Measurements from ENCODE around the gene TAF4B. TPM values are rescaled to one million over a fixed set of nuclear protein-coding genes. Genes with fewer than 3 reads are reported as not detected.
"Not testable (repeated sequence)": the region's sequence is repeated elsewhere in the genome, so short reads cannot be mapped to it uniquely, and the experiment has no call there.

The TAF4B gene
- total RNA-seq, 1 donor from 2014 or later = 0.92 TPM

- intact Hi-C loops (cut with DNase I) = no loop called here
- no peak for DNase-seq (ENCODE audit: low spot score)
Observed at GRCh38 chr18:26293982-26294381, 67.7 kb downstream of the TAF4B start.

GRCh38 chr18:26298107-26298506, 71.9 kb downstream of the TAF4B start:
- intact Hi-C loops (cut with DNase I) = no loop called here
- DNase-seq (ENCODE audit: low spot score) = no peak

- intact Hi-C loops (cut with DNase I) = no loop called here
- no peak for DNase-seq (ENCODE audit: low spot score)
Observed at GRCh38 chr18:26301681-26302080, 75.4 kb downstream of the TAF4B start.

GRCh38 chr18:26303222-26303621, 77.0 kb downstream of the TAF4B start:
- intact Hi-C loops (cut with DNase I); DNase-seq (ENCODE audit: low spot score): not testable (repeated sequence)

- intact Hi-C loops (cut with DNase I) = no loop called here
- no peak for DNase-seq (ENCODE audit: low spot score)
Observed at GRCh38 chr18:26304511-26304910, 78.3 kb downstream of the TAF4B start.

- DNase-seq (ENCODE audit: low spot score) = no peak
- intact Hi-C loops (cut with DNase I) = no loop called here
Observed at GRCh38 chr18:26307161-26307773, 81.0 kb downstream of the TAF4B start.

GRCh38 chr18:26309281-26309680, 83.0 kb downstream of the TAF4B start:
- DNase-seq (ENCODE audit: low spot score) = no peak
- intact Hi-C loops (cut with DNase I) = no loop called here

GRCh38 chr18:26312199-26312598, 86.0 kb downstream of the TAF4B start:
- intact Hi-C loops (cut with DNase I) = no loop called here
- DNase-seq (ENCODE audit: low spot score) = no peak

GRCh38 chr18:26317398-26317797, 91.2 kb downstream of the TAF4B start:
- DNase-seq (ENCODE audit: low spot score) = no peak
- intact Hi-C loops (cut with DNase I) = no loop called here

GRCh38 chr18:26320686-26321085, 94.4 kb downstream of the TAF4B start:
- intact Hi-C loops (cut with DNase I) = no loop called here

GRCh38 chr18:26322890-26323653, 96.8 kb downstream of the TAF4B start:
- DNase-seq (ENCODE audit: low spot score) = no peak
- intact Hi-C loops (cut with DNase I) = no loop called here

More at GRCh38 chr18:26320686-26321085, 94.4 kb downstream of the TAF4B start:
- DNase-seq (ENCODE audit: low spot score) = no peak

- intact Hi-C loops (cut with DNase I) = no loop called here
- no peak for DNase-seq (ENCODE audit: low spot score)
Observed at GRCh38 chr18:26325771-26326170, 99.5 kb downstream of the TAF4B start.

- DNase-seq (ENCODE audit: low spot score) = no peak
Observed at GRCh38 chr18:26327062-26327461, 100.8 kb downstream of the TAF4B start.

GRCh38 chr18:26332991-26333390, 106.7 kb downstream of the TAF4B start:
- intact Hi-C loops (cut with DNase I) = no loop called here
- DNase-seq (ENCODE audit: low spot score) = no peak

More at GRCh38 chr18:26327062-26327461, 100.8 kb downstream of the TAF4B start:
- intact Hi-C loops (cut with DNase I) = no loop called here

- no peak for DNase-seq (ENCODE audit: low spot score)
- intact Hi-C loops (cut with DNase I) = no loop called here
Observed at GRCh38 chr18:26335156-26335555, 108.9 kb downstream of the TAF4B start.

- DNase-seq (ENCODE audit: low spot score) = no peak
- intact Hi-C loops (cut with DNase I) = no loop called here
Observed at GRCh38 chr18:26335571-26336487, 109.6 kb downstream of the TAF4B start.

GRCh38 chr18:26336572-26336971, 110.3 kb downstream of the TAF4B start:
- intact Hi-C loops (cut with DNase I) = no loop called here
- no peak for DNase-seq (ENCODE audit: low spot score)

GRCh38 chr18:26342646-26343045, 116.4 kb downstream of the TAF4B start:
- intact Hi-C loops (cut with DNase I) = no loop called here
- DNase-seq (ENCODE audit: low spot score) = no peak

GRCh38 chr18:26350961-26351360, 124.7 kb downstream of the TAF4B start:
- intact Hi-C loops (cut with DNase I) = no loop called here
- no peak for DNase-seq (ENCODE audit: low spot score)
